Suppressor macrophage treated with lipopolysaccharide for 4 hours (primary cell): ENCODE data around the gene TPGS1.

Experiments used
- DNase-seq: peaks from one replicate; pipeline ENCODE4 v3.0.0-alpha.2; 2020

The TPGS1 gene

GRCh38 chr19:522726-523125 is 15.4 kb downstream of the TPGS1 start:
- no peak for DNase-seq

- no peak for DNase-seq
These were observed 16.9 kb downstream of the TPGS1 start for GRCh38 chr19:524062-524674.

GRCh38 chr19:525029-525428 is 17.7 kb downstream of the TPGS1 start:
- no peak for DNase-seq

- DNase-seq: no peak
These were observed 18.6 kb downstream of the TPGS1 start for GRCh38 chr19:525857-526419.

GRCh38 chr19:530134-531008 is 23.1 kb downstream of the TPGS1 start:
- DNase-seq: no peak

GRCh38 chr19:531009-531752 is 23.9 kb downstream of the TPGS1 start:
- peak; percentile 97 for DNase-seq

- DNase-seq: peak; percentile 30
These were observed 24.7 kb downstream of the TPGS1 start, which contains the start of gene CDC34 for GRCh38 chr19:531753-532560. Gene CDC34 (plus strand): TSS chr19:531760. CDS start chr19:531932, 172 bp downstream.

GRCh38 chr19:532561-533363 is 25.5 kb downstream of the TPGS1 start:
- DNase-seq: peak; percentile 58

GRCh38 chr19:533364-534058 is 26.2 kb downstream of the TPGS1 start:
- no peak for DNase-seq

- no peak for DNase-seq
These were observed 26.8 kb downstream of the TPGS1 start for GRCh38 chr19:534088-534487.

- DNase-seq: no peak
These were observed 27.9 kb downstream of the TPGS1 start for GRCh38 chr19:535017-535835.

GRCh38 chr19:536031-536880 is 29.0 kb downstream of the TPGS1 start:
- DNase-seq: no peak

- DNase-seq: no peak
These were observed 29.6 kb downstream of the TPGS1 start for GRCh38 chr19:536881-537404.

GRCh38 chr19:538641-539428 is 31.5 kb downstream of the TPGS1 start:
- DNase-seq: no peak

GRCh38 chr19:539429-540030 is 32.2 kb downstream of the TPGS1 start:
- no peak for DNase-seq

- no peak for DNase-seq
These were observed 33.8 kb downstream of the TPGS1 start for GRCh38 chr19:540867-541637.

GRCh38 chr19:541699-542098 is 34.4 kb downstream of the TPGS1 start:
- no peak for DNase-seq
